ENCODE data around the gene CDC42EP4. TPM values are rescaled to one million over a fixed set of nuclear protein-coding genes. Genes with fewer than 3 reads are reported as not detected.

Gene CDC42EP4
- total RNA-seq, 2 donors from 2014 or later: 73.8 to 134 TPM

DNA sequence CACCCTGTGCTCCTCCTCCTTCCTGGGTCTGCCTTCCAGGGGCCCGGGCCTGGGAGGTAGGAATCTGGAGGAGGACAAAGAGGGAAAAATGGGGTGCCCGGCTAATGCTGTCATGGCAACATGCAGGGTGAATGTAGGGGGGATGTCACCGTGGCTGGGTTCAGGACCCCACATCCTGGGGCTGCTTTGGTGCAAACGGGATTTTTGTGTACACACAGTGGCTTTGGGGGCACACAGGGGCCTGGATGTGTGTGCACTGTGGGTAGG, 37.0 kb upstream of the CDC42EP4 start:
- Histone ChIP-seq H3K27me3 (replicated peaks; ENCODE audit: insufficient read depth) (no peaks in the 10 kb centered on the region), H3K4me3 (no peak overlapping the region), H3K27ac (no peak overlapping the region), H3K9me3 (no peaks in the 10 kb centered on the region), H3K36me3 (no peaks in the 10 kb centered on the region), H3K4me1 (ENCODE audit: control insufficient read depth in 1 of 2, low read depth in 2 of 2) (peaks cover 0 to 12% of the 10 kb centered on the region in 2 donors)
- ATAC-seq (ENCODE audit: insufficient number of reproducible peaks, low FRiP score, low read depth) (no peak), DNase-seq (ENCODE audit: low spot score) (no peak)
- no peak for TF ChIP-seq CTCF (IDR thresholded peaks at IDR 0.05)

- no peak for ATAC-seq (ENCODE audit: insufficient number of reproducible peaks, low FRiP score, low read depth)
- Histone ChIP-seq H3K9me3 (no peaks in the 10 kb centered on the region), H3K4me3 (no peak overlapping the region), H3K27ac (peak overlapping the region; percentile 28 to 34), H3K4me1 (ENCODE audit: control insufficient read depth in 1 of 2, low read depth in 2 of 2) (peaks cover 3 to 18% of the 10 kb centered on the region in 2 donors), H3K27me3 (replicated peaks; ENCODE audit: insufficient read depth) (no peaks in the 10 kb centered on the region), H3K36me3 (no peaks in the 10 kb centered on the region)
- no peak for TF ChIP-seq CTCF (IDR thresholded peaks at IDR 0.05)
- DNase-seq (ENCODE audit: low spot score): no peak
Observed at GRCh38 chr17:73348018-73348828, 36.4 kb upstream of the CDC42EP4 start.

- Histone ChIP-seq H3K36me3 (no peaks in the 10 kb centered on the region), H3K27ac (peak overlapping the region; percentile 28 to 34), H3K9me3 (no peaks in the 10 kb centered on the region), H3K4me1 (ENCODE audit: control insufficient read depth in 1 of 2, low read depth in 2 of 2) (peaks cover 12 to 27% of the 10 kb centered on the region in 2 donors), H3K27me3 (replicated peaks; ENCODE audit: insufficient read depth) (no peaks in the 10 kb centered on the region), H3K4me3 (no peak overlapping the region)
- ATAC-seq (ENCODE audit: insufficient number of reproducible peaks, low FRiP score, low read depth) (no peak), DNase-seq (ENCODE audit: low spot score) (no peak)
- TF ChIP-seq CTCF (IDR thresholded peaks at IDR 0.05): no peak
Observed at GRCh38 chr17:73347351-73347750, 35.5 kb upstream of the CDC42EP4 start.

GRCh38 chr17:73346501-73347162, 34.8 kb upstream of the CDC42EP4 start:
- Histone ChIP-seq H3K27ac (peak overlapping the region in 1 of 2 donors; percentile 28), H3K4me3 (no peak overlapping the region), H3K9me3 (no peaks in the 10 kb centered on the region), H3K4me1 (ENCODE audit: control insufficient read depth in 1 of 2, low read depth in 2 of 2) (peaks cover 14 to 34% of the 10 kb centered on the region in 2 donors), H3K36me3 (no peaks in the 10 kb centered on the region), H3K27me3 (replicated peaks; ENCODE audit: insufficient read depth) (no peaks in the 10 kb centered on the region)
- DNase-seq (ENCODE audit: low spot score) (no peak), ATAC-seq (ENCODE audit: insufficient number of reproducible peaks, low FRiP score, low read depth) (no peak)
- TF ChIP-seq CTCF (IDR thresholded peaks at IDR 0.05): no peak

GRCh38 chr17:73343739-73344454, 32.1 kb upstream of the CDC42EP4 start:
- TF ChIP-seq CTCF (IDR thresholded peaks at IDR 0.05): no peak
- H3K9me3 ChIP-seq: no peaks in the 10 kb centered on the region
- DNase-seq (ENCODE audit: low spot score): no peak
- H3K36me3 ChIP-seq: no peaks in the 10 kb centered on the region
- ATAC-seq (ENCODE audit: insufficient number of reproducible peaks, low FRiP score, low read depth): no peak
- peak overlapping the region; percentile 58 to 59 for H3K27ac ChIP-seq
- no peak overlapping the region for H3K4me3 ChIP-seq
- no peaks in the 10 kb centered on the region for H3K27me3 ChIP-seq (replicated peaks; ENCODE audit: insufficient read depth)
- H3K4me1 ChIP-seq (ENCODE audit: control insufficient read depth in 1 of 2, low read depth in 2 of 2): peaks cover 17 to 49% of the 10 kb centered on the region in 2 donors
